Measurements from ENCODE around the gene FHL2.
A peak's percentile ranks its signal among the peaks of the same experiment; 100 is the strongest.

Gene FHL2

GRCh38 chr2:105397953-105398335, 907 bp downstream of the FHL2 start:
- no peak for DNase-seq (ENCODE audit: low spot score)

- peak; percentile 27 for DNase-seq (ENCODE audit: low spot score)
These were observed 1.7 kb downstream of the FHL2 start for GRCh38 chr2:105397025-105397722.

GRCh38 chr2:105396254-105397024, 2.4 kb downstream of the FHL2 start:
- DNase-seq (ENCODE audit: low spot score): peak; percentile 88

- DNase-seq (ENCODE audit: low spot score): no peak
These were observed 3.2 kb downstream of the FHL2 start for GRCh38 chr2:105395691-105396090.

- no peak for DNase-seq (ENCODE audit: low spot score)
These were observed 3.8 kb downstream of the FHL2 start for GRCh38 chr2:105394951-105395611.

- peak; percentile 46 for DNase-seq (ENCODE audit: low spot score)
These were observed 5.3 kb downstream of the FHL2 start for GRCh38 chr2:105393373-105394055.

- DNase-seq (ENCODE audit: low spot score): no peak
These were observed 6.8 kb downstream of the FHL2 start for GRCh38 chr2:105391763-105392662.

- DNase-seq (ENCODE audit: low spot score): no peak
These were observed 7.7 kb downstream of the FHL2 start for GRCh38 chr2:105391058-105391627.

- no peak for DNase-seq (ENCODE audit: low spot score)
These were observed 8.4 kb downstream of the FHL2 start for GRCh38 chr2:105390454-105390853.

- peak; percentile 70 for DNase-seq (ENCODE audit: low spot score)
These were observed 9.9 kb downstream of the FHL2 start for GRCh38 chr2:105388971-105389381.

GRCh38 chr2:105387225-105387624, 11.6 kb downstream of the FHL2 start:
- no peak for DNase-seq (ENCODE audit: low spot score)

GRCh38 chr2:105385731-105386540, 12.9 kb downstream of the FHL2 start:
- DNase-seq (ENCODE audit: low spot score): no peak

GRCh38 chr2:105384861-105385260, 14.0 kb downstream of the FHL2 start:
- no peak for DNase-seq (ENCODE audit: low spot score)

- no peak for DNase-seq (ENCODE audit: low spot score)
These were observed 14.6 kb downstream of the FHL2 start for GRCh38 chr2:105384216-105384615.

- no peak for DNase-seq (ENCODE audit: low spot score)
These were observed 15.3 kb downstream of the FHL2 start for GRCh38 chr2:105383432-105384166.

GRCh38 chr2:105382177-105382576, 16.7 kb downstream of the FHL2 start:
- DNase-seq (ENCODE audit: low spot score): no peak

GRCh38 chr2:105381101-105381668, 17.7 kb downstream of the FHL2 start:
- DNase-seq (ENCODE audit: low spot score): no peak

- DNase-seq (ENCODE audit: low spot score): no peak
These were observed 18.3 kb downstream of the FHL2 start for GRCh38 chr2:105380432-105381100.

All from AG20443 (cell line).